ENCODE results near the gene SLITRK2. TPM values are rescaled to one million over a fixed set of nuclear protein-coding genes. Genes with fewer than 3 reads are reported as not detected.
A peak's percentile ranks its signal among the peaks of the same experiment; 100 is the strongest.

The SLITRK2 gene
- total and polyA plus RNA-seq, 3 donors from 2014 or later, result 0.12 to 0.75 (median 0.16) TPM

GRCh38 chrX:145821291-145821897, 3.8 kb downstream of the SLITRK2 start:
- no peaks in the 10 kb centered on the region for H3K9me3 ChIP-seq
- DNase-seq, result no peak
- no peaks in the 10 kb centered on the region for H3K27me3 ChIP-seq
- intact Hi-C loops (cut with DNase I; ENCODE audit: low total_unique reads), result no loop called here
- WGBS, 2 donors, result 26 to 34% methylated on average over 23 to 26 of the region's 30 CpGs
- TF ChIP-seq CTCF (IDR thresholded peaks at IDR 0.05) (no peak), POLR2A (IDR thresholded peaks at IDR 0.05) (no peak)
- no peaks in the 10 kb centered on the region for H3K36me3 ChIP-seq (ENCODE audit: low read depth, missing control alignments)
- no peak overlapping the region for H3K4me3 ChIP-seq
- H3K4me1 ChIP-seq, result no peaks in the 10 kb centered on the region
- no peak overlapping the region for H3K27ac ChIP-seq

GRCh38 chrX:145821898-145822571, 4.4 kb downstream of the SLITRK2 start:
- Histone ChIP-seq H3K27ac (no peak overlapping the region), H3K27me3 (no peaks in the 10 kb centered on the region), H3K4me3 (no peak overlapping the region), H3K4me1 (no peaks in the 10 kb centered on the region), H3K36me3 (ENCODE audit: low read depth, missing control alignments) (no peaks in the 10 kb centered on the region), H3K9me3 (no peaks in the 10 kb centered on the region)
- WGBS, 2 donors, result 46 to 47% methylated on average over 26 to 33 of the region's 33 CpGs
- DNase-seq, result no peak
- intact Hi-C loops (cut with DNase I; ENCODE audit: low total_unique reads), result no loop called here
- TF ChIP-seq POLR2A (IDR thresholded peaks at IDR 0.05) (no peak), CTCF (IDR thresholded peaks at IDR 0.05) (no peak)

- H3K4me3 ChIP-seq, result no peak overlapping the region
- 100% methylated on average over 5 of the region's 7 CpGs; no CpG with 5 or more reads in 1 of the 2 donors for WGBS, 2 donors
- intact Hi-C loops (cut with DNase I; ENCODE audit: low total_unique reads), result no loop called here
- no peaks in the 10 kb centered on the region for H3K36me3 ChIP-seq (ENCODE audit: low read depth, missing control alignments)
- H3K4me1 ChIP-seq, result no peaks in the 10 kb centered on the region
- TF ChIP-seq POLR2A (IDR thresholded peaks at IDR 0.05) (no peak), CTCF (IDR thresholded peaks at IDR 0.05) (no peak)
- H3K9me3 ChIP-seq, result no peaks in the 10 kb centered on the region
- no peaks in the 10 kb centered on the region for H3K27me3 ChIP-seq
- H3K27ac ChIP-seq, result no peak overlapping the region
- no peak for DNase-seq
These were observed 5.5 kb downstream of the SLITRK2 start for GRCh38 chrX:145823132-145823531.

- Histone ChIP-seq H3K9me3 (no peaks in the 10 kb centered on the region), H3K27me3 (no peaks in the 10 kb centered on the region), H3K4me1 (no peaks in the 10 kb centered on the region), H3K4me3 (no peak overlapping the region), H3K27ac (no peak overlapping the region), H3K36me3 (ENCODE audit: low read depth, missing control alignments) (no peaks in the 10 kb centered on the region)
- 22 to 36% methylated on average over 4 of the region's 4 CpGs for WGBS, 2 donors
- DNase-seq, result peak; percentile 65
- TF ChIP-seq POLR2A (IDR thresholded peaks at IDR 0.05) (no peak), CTCF (IDR thresholded peaks at IDR 0.05) (peak in 1 of 3 experiments; percentile 16)
- intact Hi-C loops (cut with DNase I; ENCODE audit: low total_unique reads), result no loop called here
These were observed 8.3 kb downstream of the SLITRK2 start for GRCh38 chrX:145825896-145826295.

GRCh38 chrX:145826466-145826865, 8.8 kb downstream of the SLITRK2 start:
- Histone ChIP-seq H3K4me3 (no peak overlapping the region), H3K27ac (no peak overlapping the region), H3K27me3 (no peaks in the 10 kb centered on the region), H3K9me3 (no peaks in the 10 kb centered on the region), H3K36me3 (ENCODE audit: low read depth, missing control alignments) (no peaks in the 10 kb centered on the region), H3K4me1 (no peaks in the 10 kb centered on the region)
- 73 to 78% methylated on average over 4 of the region's 4 CpGs for whole genome bisulfite sequencing, 2 donors
- TF ChIP-seq POLR2A (IDR thresholded peaks at IDR 0.05) (no peak), CTCF (IDR thresholded peaks at IDR 0.05) (no peak)
- DNase-seq, result no peak
- intact Hi-C loops (cut with DNase I; ENCODE audit: low total_unique reads), result no loop called here
